Fibroblast of lung (primary cell): ENCODE measurements around the gene CRYBG1. TPM values are rescaled to one million over a fixed set of nuclear protein-coding genes. Genes with fewer than 3 reads are reported as not detected.

Experiments used
- DNase-seq, 2 donors: peaks; one replicate each; pipeline versions ENCODE4 v3.0.0 to v3.0.0-alpha.2; 2010; ENCODE audit warnings: low read depth in 2 of 2
- H2AFZ ChIP-seq: 2 replicates; pipeline ENCODE4 v1.5.1; 2012; ENCODE audit warnings: low read length, control low read depth, inconsistent platforms
- H3K27ac ChIP-seq: 2 replicates; pipeline ENCODE4 v1.5.1; 2011; ENCODE audit warnings: low read length, control low read depth; ENCODE audit not compliant: insufficient read depth
- H3K27me3 ChIP-seq: 2 replicates; pipeline ENCODE4 v1.5.1; 2011; ENCODE audit warnings: mild to moderate bottlenecking, low read length; ENCODE audit not compliant: control insufficient read depth, insufficient read depth
- H3K36me3 ChIP-seq: 2 replicates; pipeline ENCODE4 v1.5.1; 2011; ENCODE audit warnings: low read length; ENCODE audit not compliant: control insufficient read depth, insufficient read depth
- H3K4me1 ChIP-seq: 2 replicates; pipeline ENCODE4 v1.5.1; 2011; ENCODE audit warnings: low read length; ENCODE audit not compliant: control insufficient read depth, insufficient read depth; ENCODE audit errors: extremely low read depth
- H3K4me2 ChIP-seq: 2 replicates; pipeline ENCODE4 v1.5.1; 2011; ENCODE audit warnings: low read length, control low read depth; ENCODE audit not compliant: insufficient read depth; ENCODE audit errors: extremely low read depth
- H3K4me3 ChIP-seq, 4 experiments: fragments of 200-600 bp in 1 of 4; sonication (generic) in 1 of 4; replicated peaks in 1 of 4; 2 replicates each; pipeline ENCODE4 v1.5.1; 2011 to 2016; ENCODE audit warnings: low read length in 4 of 4, low read depth in 3 of 4, mild to moderate bottlenecking in 3 of 4, control low read depth in 2 of 4, inconsistent platforms in 1 of 4, mixed read lengths in 1 of 4; ENCODE audit not compliant: insufficient read depth in 1 of 4; ENCODE audit errors: control extremely low read depth in 1 of 4
- H3K79me2 ChIP-seq: 2 replicates; pipeline ENCODE4 v1.5.1; 2012; ENCODE audit warnings: mild to moderate bottlenecking, low read length, inconsistent platforms; ENCODE audit not compliant: control insufficient read depth, insufficient read depth
- H3K9ac ChIP-seq: 2 replicates; pipeline ENCODE4 v1.5.1; 2011; ENCODE audit warnings: mild to moderate bottlenecking, low read length, control low read depth; ENCODE audit not compliant: insufficient read depth
- H3K9me3 ChIP-seq: 2 replicates; pipeline ENCODE4 v1.5.1; 2012; ENCODE audit warnings: low read depth, low read length; ENCODE audit not compliant: control insufficient read depth, insufficient read depth
- H4K20me1 ChIP-seq: 2 replicates; pipeline ENCODE4 v1.5.1; 2011; ENCODE audit warnings: low read length; ENCODE audit not compliant: control insufficient read depth, insufficient read depth; ENCODE audit errors: extremely low read depth
- EZH2 ChIP-seq: IDR thresholded peaks from 2 replicates; pipeline ENCODE4 v1.5.1; 2012; ENCODE audit warnings: low read length, control low read depth, mild to moderate bottlenecking; ENCODE audit errors: missing control alignments
- polyA plus RNA-seq, 2 donors: library from polyadenylated mRNA; depleted of rRNA in 1 of 2; stranded (reverse) in 1 of 2; unstranded in 1 of 2; fragments of >200 nt; gene quantifications; 2 replicates each; pipeline ENCODE4 v1.2.1, GENCODE V29; 2011 to 2012; ENCODE audit warnings: missing spikeins in 1 of 2
- total RNA-seq: library from RNA; depleted of rRNA; stranded (reverse); fragments of >200 nt; gene quantifications from 2 replicates; pipeline ENCODE4 v1.2.1, GENCODE V29; 2014
- TF ChIP-seq, protein P1 (sequence below), 2 donors: IDR thresholded peaks in 1 of 2; conservative IDR thresholded peaks in 1 of 2; 1 replicate in 1 of 2; 2 replicates in 1 of 2; pipeline ENCODE4 v1.5.1; 2011 to 2012; ENCODE audit warnings: low read length in 2 of 2, control low read depth in 1 of 2, inconsistent platforms in 1 of 2, low read depth in 1 of 2, mild to moderate bottlenecking in 1 of 2

Gene CRYBG1
- total and polyA plus RNA-seq, 2 donors (not counting 1 experiment from before 2014, with no cell fraction given): 4.3 to 10.1 TPM

DNA sequence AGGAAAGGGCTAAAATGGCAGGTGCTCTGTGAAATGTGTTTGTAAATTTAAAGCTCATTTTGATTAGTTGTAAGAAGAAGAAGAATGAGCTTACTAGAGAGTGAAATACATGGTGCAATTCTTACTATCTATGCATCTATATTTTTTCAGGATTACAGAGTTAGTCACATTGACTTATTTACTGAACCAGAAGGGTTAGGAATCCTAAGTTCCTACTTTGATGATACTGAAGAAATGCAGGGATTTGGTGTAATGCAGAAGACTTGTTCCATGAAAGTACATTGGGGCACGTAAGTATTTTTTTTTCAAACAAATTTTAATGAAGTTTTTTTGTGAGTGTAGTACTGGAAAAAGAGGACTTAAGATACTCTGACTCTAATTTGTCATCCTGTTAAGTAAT, 169.5 kb downstream of the CRYBG1 start:
- no peaks in the 10 kb centered on the region for H3K27me3 ChIP-seq
- no peak overlapping the region for H3K4me2 ChIP-seq
- peaks cover 13% of the 10 kb centered on the region for H3K4me1 ChIP-seq
- no peak overlapping the region for H3K9ac ChIP-seq
- no peaks in the 10 kb centered on the region for H3K36me3 ChIP-seq
- H3K79me2 ChIP-seq: no peaks in the 10 kb centered on the region
- H3K4me3 ChIP-seq: no peak overlapping the region
- H3K9me3 ChIP-seq: no peaks in the 10 kb centered on the region
- no peak for DNase-seq
- no peaks in the 10 kb centered on the region for H4K20me1 ChIP-seq
- no peak overlapping the region for H2AFZ ChIP-seq
- H3K27ac ChIP-seq: no peak overlapping the region
- TF ChIP-seq EZH2: no peak
- TF ChIP-seq, protein P1, sequence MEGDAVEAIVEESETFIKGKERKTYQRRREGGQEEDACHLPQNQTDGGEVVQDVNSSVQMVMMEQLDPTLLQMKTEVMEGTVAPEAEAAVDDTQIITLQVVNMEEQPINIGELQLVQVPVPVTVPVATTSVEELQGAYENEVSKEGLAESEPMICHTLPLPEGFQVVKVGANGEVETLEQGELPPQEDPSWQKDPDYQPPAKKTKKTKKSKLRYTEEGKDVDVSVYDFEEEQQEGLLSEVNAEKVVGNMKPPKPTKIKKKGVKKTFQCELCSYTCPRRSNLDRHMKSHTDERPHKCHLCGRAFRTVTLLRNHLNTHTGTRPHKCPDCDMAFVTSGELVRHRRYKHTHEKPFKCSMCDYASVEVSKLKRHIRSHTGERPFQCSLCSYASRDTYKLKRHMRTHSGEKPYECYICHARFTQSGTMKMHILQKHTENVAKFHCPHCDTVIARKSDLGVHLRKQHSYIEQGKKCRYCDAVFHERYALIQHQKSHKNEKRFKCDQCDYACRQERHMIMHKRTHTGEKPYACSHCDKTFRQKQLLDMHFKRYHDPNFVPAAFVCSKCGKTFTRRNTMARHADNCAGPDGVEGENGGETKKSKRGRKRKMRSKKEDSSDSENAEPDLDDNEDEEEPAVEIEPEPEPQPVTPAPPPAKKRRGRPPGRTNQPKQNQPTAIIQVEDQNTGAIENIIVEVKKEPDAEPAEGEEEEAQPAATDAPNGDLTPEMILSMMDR (conservative IDR thresholded peaks at IDR 0.05 in 1 of 2, IDR thresholded peaks at IDR 0.05 in 1 of 2; ENCODE audit: low read depth in 1 of 2, low read length in 2 of 2): no peak

DNA sequence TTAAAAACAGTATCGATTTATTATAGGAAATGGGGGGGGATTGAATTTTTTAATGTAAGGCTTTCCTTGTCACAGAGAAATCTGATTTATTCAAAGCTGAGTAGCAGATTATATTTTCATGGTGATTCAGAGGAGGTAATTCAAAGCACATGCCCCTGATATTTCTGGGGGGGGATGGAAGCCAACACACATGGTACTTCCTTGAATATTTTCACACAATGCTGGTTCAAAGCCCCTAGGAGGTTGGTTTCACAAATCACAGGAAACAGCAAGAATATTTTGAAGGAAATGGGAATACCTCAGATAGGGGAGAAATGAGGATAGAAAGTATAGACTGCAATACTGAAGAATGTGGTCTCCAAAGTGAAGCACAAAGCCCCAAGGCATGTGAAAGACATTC, 170.0 kb downstream of the CRYBG1 start:
- TF ChIP-seq EZH2: no peak
- TF ChIP-seq, protein P1 (conservative IDR thresholded peaks at IDR 0.05 in 1 of 2, IDR thresholded peaks at IDR 0.05 in 1 of 2; ENCODE audit: low read depth in 1 of 2, low read length in 2 of 2): no peak
- no peaks in the 10 kb centered on the region for H3K79me2 ChIP-seq
- no peaks in the 10 kb centered on the region for H3K9me3 ChIP-seq
- no peaks in the 10 kb centered on the region for H3K36me3 ChIP-seq
- H2AFZ ChIP-seq: no peak overlapping the region
- no peak overlapping the region for H3K9ac ChIP-seq
- peaks cover 13% of the 10 kb centered on the region for H3K4me1 ChIP-seq
- H4K20me1 ChIP-seq: no peaks in the 10 kb centered on the region
- H3K4me3 ChIP-seq: no peak overlapping the region
- no peak overlapping the region for H3K4me2 ChIP-seq
- no peaks in the 10 kb centered on the region for H3K27me3 ChIP-seq
- DNase-seq: peak in 1 of 2 donors; percentile 58
- no peak overlapping the region for H3K27ac ChIP-seq

DNA sequence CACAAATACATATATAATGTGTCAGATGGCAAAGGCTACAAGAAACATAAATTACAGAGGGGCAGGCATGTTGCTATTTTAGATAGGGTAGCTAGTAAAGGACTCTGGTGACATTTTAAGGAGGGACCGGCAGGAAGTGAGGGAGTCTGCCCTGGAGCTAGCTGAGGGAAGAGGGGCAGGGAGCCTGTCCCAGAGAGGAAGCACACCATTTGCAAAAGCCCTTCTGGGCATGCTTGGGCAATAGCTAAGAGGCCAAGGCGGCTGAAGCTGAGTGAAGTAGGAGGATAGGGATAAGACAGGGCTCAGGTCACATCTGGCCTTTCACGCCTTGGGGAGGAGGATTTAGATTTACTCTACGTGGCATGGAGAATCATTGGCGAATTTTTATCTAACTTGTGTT, 172.5 kb downstream of the CRYBG1 start:
- DNase-seq: no peak
- no peak overlapping the region for H2AFZ ChIP-seq
- no peaks in the 10 kb centered on the region for H3K9me3 ChIP-seq
- H3K9ac ChIP-seq: no peak overlapping the region
- no peaks in the 10 kb centered on the region for H4K20me1 ChIP-seq
- TF ChIP-seq, protein P1 (conservative IDR thresholded peaks at IDR 0.05 in 1 of 2, IDR thresholded peaks at IDR 0.05 in 1 of 2; ENCODE audit: low read depth in 1 of 2, low read length in 2 of 2): no peak
- TF ChIP-seq EZH2: no peak
- H3K4me2 ChIP-seq: no peak overlapping the region
- no peak overlapping the region for H3K27ac ChIP-seq
- no peaks in the 10 kb centered on the region for H3K27me3 ChIP-seq
- no peaks in the 10 kb centered on the region for H3K36me3 ChIP-seq
- no peaks in the 10 kb centered on the region for H3K79me2 ChIP-seq
- H3K4me3 ChIP-seq: no peak overlapping the region
- H3K4me1 ChIP-seq: peaks cover 8% of the 10 kb centered on the region
